Right forelimb (tissue), 1 donor: ENCODE results near the gene HSPA9.

Experiments used
- DNase-seq: peaks from one replicate; pipeline ENCODE4 v3.0.0-alpha.2; 2018

HSPA9 gene

GRCh38 chr5:138594305-138595058 is 19.3 kb upstream of the HSPA9 start:
- no peak for DNase-seq

- DNase-seq = no peak
Measured at GRCh38 chr5:138588013-138588788, 13.0 kb upstream of the HSPA9 start.

- no peak for DNase-seq
Measured at GRCh38 chr5:138585157-138585556, 10.0 kb upstream of the HSPA9 start.

GRCh38 chr5:138583984-138584637 is 8.9 kb upstream of the HSPA9 start:
- no peak for DNase-seq

GRCh38 chr5:138582959-138583358 is 7.8 kb upstream of the HSPA9 start:
- no peak for DNase-seq

- DNase-seq = no peak
Measured at GRCh38 chr5:138580777-138581176, 5.6 kb upstream of the HSPA9 start.

GRCh38 chr5:138580001-138580400 is 4.8 kb upstream of the HSPA9 start:
- DNase-seq = no peak

GRCh38 chr5:138579517-138579863 is 4.3 kb upstream of the HSPA9 start:
- DNase-seq = no peak

GRCh38 chr5:138577452-138577851 is 2.3 kb upstream of the HSPA9 start:
- DNase-seq = no peak

GRCh38 chr5:138574744-138575193 is 432 bp downstream of the HSPA9 start:
- no peak for DNase-seq

GRCh38 chr5:138573949-138574670 is 1.1 kb downstream of the HSPA9 start:
- DNase-seq = no peak

GRCh38 chr5:138573223-138573622 is 2.0 kb downstream of the HSPA9 start:
- DNase-seq = no peak

- no peak for DNase-seq
Measured at GRCh38 chr5:138570871-138571270, 4.3 kb downstream of the HSPA9 start.

GRCh38 chr5:138569782-138570181 is 5.4 kb downstream of the HSPA9 start:
- DNase-seq = no peak

GRCh38 chr5:138568061-138568824 is 7.0 kb downstream of the HSPA9 start:
- DNase-seq = no peak

GRCh38 chr5:138566792-138567191 is 8.4 kb downstream of the HSPA9 start:
- DNase-seq = no peak

- DNase-seq = no peak
Measured at GRCh38 chr5:138565100-138565821, 9.9 kb downstream of the HSPA9 start.

- DNase-seq = no peak
Measured at GRCh38 chr5:138564242-138564641, 11.0 kb downstream of the HSPA9 start.

GRCh38 chr5:138563340-138564118 is 11.7 kb downstream of the HSPA9 start:
- DNase-seq = no peak

GRCh38 chr5:138560971-138561370 is 14.2 kb downstream of the HSPA9 start:
- no peak for DNase-seq

GRCh38 chr5:138559937-138560336 is 15.3 kb downstream of the HSPA9 start:
- no peak for DNase-seq
